GM23338 (cell line): ENCODE results near the gene MAP4K1. TPM values are rescaled to one million over a fixed set of nuclear protein-coding genes. Genes with fewer than 3 reads are reported as not detected.

ENCODE experiments used
- ATAC-seq: fragments of 200-7000 bp; cut with Tn5 transposase; 3 replicates; pipeline ENCODE4 v1.9.1; 2020
- DNase-seq: peaks from one replicate; pipeline ENCODE4 v3.0.0-alpha.2; 2015; ENCODE audit warnings: low spot score
- H2AFZ ChIP-seq: fragments of 200-600 bp; sonication (generic); 2 replicates; pipeline ENCODE4 v1.8.0; 2016; ENCODE audit warnings: antibody characterized with exemption, mild to moderate bottlenecking, moderate library complexity
- H3F3A ChIP-seq: fragments of 200-600 bp; sonication (generic); replicated peaks from 2 replicates; pipeline ENCODE4 v1.8.0; 2017; ENCODE audit warnings: antibody characterized with exemption, mixed run types, low read depth
- H3K27ac ChIP-seq: fragments of 200-600 bp; sonication (generic); 2 replicates; pipeline ENCODE4 v1.6.1; 2016; ENCODE audit warnings: low read depth
- H3K27me3 ChIP-seq: fragments of 200-600 bp; sonication (generic); 2 replicates; pipeline ENCODE4 v1.8.0; 2016; ENCODE audit warnings: mild to moderate bottlenecking, mixed run types, moderate library complexity; ENCODE audit not compliant: insufficient read depth
- H3K36me3 ChIP-seq: fragments of 200-600 bp; sonication (generic); 2 replicates; pipeline ENCODE4 v1.8.0; 2016; ENCODE audit warnings: mild to moderate bottlenecking; ENCODE audit not compliant: insufficient read depth
- H3K4me1 ChIP-seq: fragments of 200-600 bp; sonication (generic); 2 replicates; pipeline ENCODE4 v1.8.0; 2016; ENCODE audit warnings: mild to moderate bottlenecking, moderate library complexity; ENCODE audit not compliant: insufficient read depth
- H3K4me2 ChIP-seq: fragments of 200-600 bp; sonication (generic); 2 replicates; pipeline ENCODE4 v1.7.1; 2017; ENCODE audit warnings: mixed run types
- H3K4me3 ChIP-seq: fragments of 200-600 bp; sonication (generic); 2 replicates; pipeline ENCODE4 v1.6.1; 2016; ENCODE audit warnings: mixed run types
- H3K79me2 ChIP-seq: fragments of 200-600 bp; sonication (generic); replicated peaks from 2 replicates; pipeline ENCODE4 v1.8.0; 2017; ENCODE audit warnings: mild to moderate bottlenecking; ENCODE audit not compliant: insufficient read depth
- H3K9me2 ChIP-seq: fragments of 200-600 bp; sonication (generic); 2 replicates; pipeline ENCODE4 v1.8.0; 2017; ENCODE audit not compliant: insufficient read depth
- H4K20me1 ChIP-seq: fragments of 200-600 bp; sonication (generic); replicated peaks from 2 replicates; pipeline ENCODE4 v1.8.0; 2017; ENCODE audit warnings: mild to moderate bottlenecking; ENCODE audit not compliant: insufficient read depth
- H3K27ac Mint-ChIP-seq: 2 replicates; pipeline ENCODE4 v1.8.0; 2020; ENCODE audit warnings: inconsistent platforms, mild to moderate bottlenecking, moderate library complexity, mixed read lengths
- H3K27me3 Mint-ChIP-seq: 3 replicates; pipeline ENCODE4 v1.8.0; 2022; ENCODE audit warnings: low read depth, mild to moderate bottlenecking, moderate library complexity, mixed read lengths, inconsistent platforms; ENCODE audit not compliant: insufficient read depth, poor library complexity
- H3K36me3 Mint-ChIP-seq: 3 replicates; pipeline ENCODE4 v1.8.0; 2021; ENCODE audit warnings: low read depth, mild to moderate bottlenecking, inconsistent platforms, moderate library complexity, mixed read lengths
- H3K4me1 Mint-ChIP-seq: 3 replicates; pipeline ENCODE4 v1.8.0; 2020; ENCODE audit warnings: mild to moderate bottlenecking, inconsistent platforms, mixed read lengths
- H3K4me3 Mint-ChIP-seq: 3 replicates; pipeline ENCODE4 v1.8.0; 2021; ENCODE audit warnings: moderate library complexity, mild to moderate bottlenecking, inconsistent platforms, mixed read lengths
- H3K9me3 Mint-ChIP-seq: 3 replicates; pipeline ENCODE4 v1.8.0; 2020; ENCODE audit warnings: moderate library complexity, mild to moderate bottlenecking, inconsistent platforms, mixed read lengths
- CREB1 ChIP-seq: fragments of 250-450 bp; sonication (Bioruptor Pico); IDR thresholded peaks from 2 replicates; pipeline ENCODE4 v1.5.0; 2020; ENCODE audit warnings: low read depth, mild to moderate bottlenecking, moderate library complexity
- CTCF ChIP-seq, 2 experiments: fragments of 200-600 bp in 1 of 2; sonication (generic) in 1 of 2; conservative IDR thresholded peaks; 2 replicates each; pipeline versions ENCODE4 v1.5.1 to v1.6.1; 2016 to 2017; ENCODE audit warnings: antibody characterized with exemption in 2 of 2, low read depth in 2 of 2, mild to moderate bottlenecking in 2 of 2, moderate library complexity in 1 of 2
- ETS1 ChIP-seq: IDR thresholded peaks from 2 replicates; pipeline ENCODE4 v1.6.1; 2016; ENCODE audit warnings: antibody characterized with exemption
- EZH2 ChIP-seq: fragments of 200-600 bp; sonication (generic); IDR thresholded peaks from one replicate; pipeline ENCODE4 v1.8.0; 2017; ENCODE audit warnings: antibody characterized with exemption, mild to moderate bottlenecking, low read depth; ENCODE audit not compliant: unreplicated experiment
- EZH2phosphoT487 ChIP-seq: fragments of 200-600 bp; sonication (generic); IDR thresholded peaks from one replicate; pipeline ENCODE4 v1.8.1; 2018; ENCODE audit warnings: antibody characterized with exemption; ENCODE audit not compliant: unreplicated experiment
- REST ChIP-seq: IDR thresholded peaks from one replicate; pipeline ENCODE4 v1.6.1; 2018; ENCODE audit warnings: antibody characterized with exemption; ENCODE audit not compliant: unreplicated experiment
- ZNF114 ChIP-seq: fragments of 250-450 bp; sonication (Bioruptor Pico); IDR thresholded peaks from 2 replicates; pipeline ENCODE4 v1.5.0; 2020; ENCODE audit warnings: mild to moderate bottlenecking, moderate library complexity
- ZNF331 ChIP-seq: fragments of 250-450 bp; sonication (Bioruptor Pico); IDR thresholded peaks from 2 replicates; pipeline ENCODE4 v1.5.0; 2020; ENCODE audit warnings: low read depth, mild to moderate bottlenecking, moderate library complexity
- ZNF462 ChIP-seq: fragments of 250-450 bp; sonication (Bioruptor Pico); IDR thresholded peaks from 2 replicates; pipeline ENCODE4 v1.5.0; 2020; ENCODE audit warnings: mild to moderate bottlenecking, moderate library complexity
- polyA plus RNA-seq: library from polyadenylated mRNA; unstranded; fragments of >200 nt; fragmentation: Nextera tagmentation; extraction: Ambion mirVana; gene quantifications from 2 replicates; pipeline ENCODE4 v1.2.1, GENCODE V29; 2016
- total RNA-seq: library from RNA; depleted of rRNA; stranded (reverse); fragments of >200 nt; shearing (Covaris generic); gene quantifications from 2 replicates; pipeline ENCODE4 v1.2.3, GENCODE V29; 2014

MAP4K1 gene
- total and polyA plus RNA-seq, 2 experiments from 2014 or later: 7.7 to 44.6 TPM

GRCh38 chr19:38563475-38563874 lies 54.3 kb downstream of the MAP4K1 start (continued):
- no peak for TF ChIP-seq ZNF462 (CRISPR knock-in tag)
- no peak for TF ChIP-seq CTCF (conservative IDR thresholded peaks at IDR 0.05; ENCODE audit: low read depth in 2 of 2)
- no peak for TF ChIP-seq EZH2phosphoT487

GRCh38 chr19:38562096-38562495 lies 55.7 kb downstream of the MAP4K1 start:
- no peaks in the 10 kb centered on the region; the same call in 1 of the 2 replicates for H3K36me3 ChIP-seq
- no peaks in the 10 kb centered on the region; the same call in 2 of the 3 replicates for H3K9me3 Mint-ChIP-seq
- no peak overlapping the region for H2AFZ ChIP-seq
- no peak overlapping the region; the same call in 2 of the 3 replicates for H3K4me3 Mint-ChIP-seq
- no peak for ATAC-seq
- H3K4me1 Mint-ChIP-seq: no peaks in the 10 kb centered on the region
- peaks cover 15% of the 10 kb centered on the region; the same call in 1 of the 2 replicates for H3K27me3 ChIP-seq
- no peaks in the 10 kb centered on the region for H3K4me1 ChIP-seq
- H3K79me2 ChIP-seq: no peaks in the 10 kb centered on the region
- H4K20me1 ChIP-seq: no peaks in the 10 kb centered on the region; the same call in 1 of the 2 replicates
- peaks cover 2% of the 10 kb centered on the region; the same call in 1 of the 2 replicates for H3F3A ChIP-seq
- H3K27me3 Mint-ChIP-seq: peaks cover 16% of the 10 kb centered on the region
- no peak for DNase-seq
- no peak overlapping the region for H3K27ac ChIP-seq
- no peak overlapping the region for H3K4me3 ChIP-seq
- H3K27ac Mint-ChIP-seq: no peak overlapping the region
- H3K4me2 ChIP-seq: no peak overlapping the region
- H3K36me3 Mint-ChIP-seq: peaks cover 39% of the 10 kb centered on the region
- H3K9me2 ChIP-seq: no peaks in the 10 kb centered on the region
- TF ChIP-seq ETS1 (no peak), ZNF114 (CRISPR knock-in tag) (no peak), REST (no peak), CREB1 (CRISPR knock-in tag) (no peak), EZH2phosphoT487 (no peak), ZNF331 (CRISPR knock-in tag) (no peak), EZH2 (no peak), CTCF (conservative IDR thresholded peaks at IDR 0.05; ENCODE audit: low read depth in 2 of 2) (no peak)
